Peyer's patch (tissue), 4 donors: Measurements from ENCODE around the gene SNRPD1. TPM values are rescaled to one million over a fixed set of nuclear protein-coding genes. Genes with fewer than 3 reads are reported as not detected.
"Not testable (repeated sequence)": the region's sequence is repeated elsewhere in the genome, so short reads cannot be mapped to it uniquely, and the experiment has no call there.

Experiments used
- DNase-seq, 3 donors: peaks; one replicate each; pipeline ENCODE4 v3.0.0-alpha.2; 2017 to 2019
- H3K27ac ChIP-seq, 4 donors: fragments of 200-600 bp; sonication (generic); one replicate each; pipeline ENCODE4 v1.5.1; 2016 to 2019
- H3K27me3 ChIP-seq, 2 donors: fragments of 200-600 bp; sonication (generic); one replicate each; pipeline ENCODE4 v1.5.1; 2019
- H3K36me3 ChIP-seq, 3 donors: fragments of 200-600 bp; sonication (generic); one replicate each; pipeline ENCODE4 v1.5.1; 2016 to 2019
- H3K4me1 ChIP-seq, 4 donors: fragments of 200-600 bp; sonication (generic); one replicate each; pipeline ENCODE4 v1.5.1; 2016 to 2019
- H3K4me3 ChIP-seq, 4 donors: fragments of 200-600 bp; sonication (generic); 1 replicate in 3 of 4; 2 replicates in 1 of 4; pipeline ENCODE4 v1.5.1; 2016 to 2019; ENCODE audit warnings: mild to moderate bottlenecking in 1 of 4
- H3K9me3 ChIP-seq, 4 donors: fragments of 200-600 bp; sonication (generic); one replicate each; pipeline ENCODE4 v1.5.1; 2016 to 2019; ENCODE audit warnings: mild to moderate bottlenecking in 1 of 4
- CTCF ChIP-seq, 6 experiments: fragments of 450-650 bp in 4 of 6; fragments of 200-600 bp in 2 of 6; sonication (generic) in 1 of 6; IDR thresholded peaks; one replicate each; pipeline ENCODE4 v1.5.1; 2017 to 2019; ENCODE audit warnings: antibody characterized with exemption in 6 of 6, mild to moderate bottlenecking in 3 of 6, moderate library complexity in 1 of 6
- POLR2A ChIP-seq, 2 donors: fragments of 450-650 bp; IDR thresholded peaks; one replicate each; pipeline ENCODE4 v1.5.1; 2017; ENCODE audit warnings: antibody characterized with exemption in 2 of 2, mild to moderate bottlenecking in 2 of 2, moderate library complexity in 2 of 2
- total RNA-seq, 4 donors: library from RNA; depleted of rRNA; stranded (reverse); fragments of >200 nt; gene quantifications; one replicate each; pipeline ENCODE4 v1.1.0, GENCODE V29; 2016

SNRPD1 gene
- total RNA-seq, 4 donors from 2014 or later: 3.4 to 11.6 (median 5.0) TPM

- DNase-seq: no peak
- no peaks in the 10 kb centered on the region for H3K4me1 ChIP-seq
- TF ChIP-seq POLR2A (IDR thresholded peaks at IDR 0.05) (no peak), CTCF (IDR thresholded peaks at IDR 0.05) (no peak)
- peaks cover 0 to 74% (median 0%) of the 10 kb centered on the region in 3 donors for H3K36me3 ChIP-seq
- H3K27me3 ChIP-seq: no peaks in the 10 kb centered on the region
- peak overlapping the region in 2 of 4 donors; percentile 1 to 11 for H3K27ac ChIP-seq
- H3K4me3 ChIP-seq: no peak overlapping the region
- no peaks in the 10 kb centered on the region for H3K9me3 ChIP-seq
Observed at GRCh38 chr18:21629089-21629832, 17.1 kb downstream of the SNRPD1 start.

DNA sequence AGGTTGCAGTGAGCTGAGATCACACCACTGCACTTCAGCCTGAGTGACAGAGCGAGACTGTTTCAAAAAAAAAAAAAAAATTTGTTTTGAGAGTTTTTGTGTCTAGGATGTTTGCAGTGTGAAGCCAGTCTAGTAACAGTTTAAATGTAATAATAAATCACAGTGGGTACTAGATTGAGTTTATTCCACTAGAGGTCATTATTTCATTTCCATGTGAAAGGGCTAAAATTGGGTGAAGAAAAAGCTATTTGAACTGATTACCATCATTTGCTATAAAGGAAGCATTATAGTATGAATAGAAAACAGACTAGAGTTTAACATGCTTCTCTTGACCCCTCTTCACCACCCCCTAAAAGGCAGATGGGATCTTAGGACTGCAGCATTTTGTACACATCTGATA, 20.3 kb downstream of the SNRPD1 start:
- Histone ChIP-seq H3K4me3 (no peak overlapping the region), H3K36me3 (peaks cover 0 to 47% (median 0%) of the 10 kb centered on the region in 3 donors), H3K27ac (no peak overlapping the region), H3K27me3 (no peaks in the 10 kb centered on the region), H3K4me1 (no peaks in the 10 kb centered on the region), H3K9me3 (no peaks in the 10 kb centered on the region)
- TF ChIP-seq POLR2A (IDR thresholded peaks at IDR 0.05) (no peak), CTCF (IDR thresholded peaks at IDR 0.05) (peak in 2 of 6 experiments; percentile 7 to 16)
- no peak for DNase-seq

DNA sequence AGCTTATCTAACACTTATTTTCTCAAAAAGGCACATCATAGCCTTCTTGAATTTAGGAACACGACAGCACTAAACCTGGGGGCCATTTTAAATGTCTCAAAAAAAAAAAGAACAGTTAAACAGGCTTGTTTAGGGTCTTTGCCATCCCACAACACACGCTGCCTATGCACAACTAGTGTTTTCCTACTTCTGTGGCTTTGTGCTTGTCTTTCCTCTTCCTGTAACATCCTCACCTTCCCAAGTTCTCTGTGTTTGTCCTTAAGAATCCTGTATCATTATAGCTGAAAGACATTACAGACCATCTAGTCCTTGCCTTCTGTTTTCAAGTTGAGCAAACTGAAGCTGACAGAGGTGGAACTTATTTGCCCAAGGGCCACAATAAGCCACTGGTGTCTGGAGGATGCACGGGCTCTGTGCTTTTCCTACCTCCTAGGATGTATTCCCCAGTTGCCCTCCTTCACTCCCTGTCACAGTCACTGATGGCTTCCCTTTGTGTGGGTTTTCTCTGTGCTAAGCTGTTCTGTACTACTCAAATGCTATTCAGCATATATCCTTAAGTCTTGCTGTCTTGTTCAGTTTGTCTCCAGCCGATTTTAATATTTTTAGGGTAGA, 22.6 kb downstream of the SNRPD1 start:
- no peak for DNase-seq
- no peak overlapping the region for H3K4me3 ChIP-seq
- no peaks in the 10 kb centered on the region for H3K27me3 ChIP-seq
- no peak overlapping the region for H3K27ac ChIP-seq
- H3K36me3 ChIP-seq: peaks cover 0 to 28% (median 0%) of the 10 kb centered on the region in 3 donors
- no peak for TF ChIP-seq CTCF (IDR thresholded peaks at IDR 0.05)
- TF ChIP-seq POLR2A (IDR thresholded peaks at IDR 0.05): no peak
- H3K4me1 ChIP-seq: no peaks in the 10 kb centered on the region
- H3K9me3 ChIP-seq: no peaks in the 10 kb centered on the region

GRCh38 chr18:21636769-21637168, 24.7 kb downstream of the SNRPD1 start:
- Histone ChIP-seq H3K27me3 (no peaks in the 10 kb centered on the region), H3K27ac (no peak overlapping the region), H3K4me3 (no peak overlapping the region), H3K9me3 (no peaks in the 10 kb centered on the region), H3K36me3 (peaks cover 0 to 9% (median 0%) of the 10 kb centered on the region in 3 donors), H3K4me1 (no peaks in the 10 kb centered on the region)
- no peak for DNase-seq
- TF ChIP-seq CTCF (IDR thresholded peaks at IDR 0.05): no peak
- no peak for TF ChIP-seq POLR2A (IDR thresholded peaks at IDR 0.05)

GRCh38 chr18:21638822-21639221, 26.7 kb downstream of the SNRPD1 start:
- Histone ChIP-seq H3K27me3 (no peaks in the 10 kb centered on the region), H3K4me1 (no peaks in the 10 kb centered on the region), H3K36me3 (no peaks in the 10 kb centered on the region), H3K27ac (no peak overlapping the region), H3K9me3 (no peaks in the 10 kb centered on the region), H3K4me3 (no peak overlapping the region)
- TF ChIP-seq POLR2A (IDR thresholded peaks at IDR 0.05): no peak
- TF ChIP-seq CTCF (IDR thresholded peaks at IDR 0.05): no peak
- DNase-seq: no peak

DNA sequence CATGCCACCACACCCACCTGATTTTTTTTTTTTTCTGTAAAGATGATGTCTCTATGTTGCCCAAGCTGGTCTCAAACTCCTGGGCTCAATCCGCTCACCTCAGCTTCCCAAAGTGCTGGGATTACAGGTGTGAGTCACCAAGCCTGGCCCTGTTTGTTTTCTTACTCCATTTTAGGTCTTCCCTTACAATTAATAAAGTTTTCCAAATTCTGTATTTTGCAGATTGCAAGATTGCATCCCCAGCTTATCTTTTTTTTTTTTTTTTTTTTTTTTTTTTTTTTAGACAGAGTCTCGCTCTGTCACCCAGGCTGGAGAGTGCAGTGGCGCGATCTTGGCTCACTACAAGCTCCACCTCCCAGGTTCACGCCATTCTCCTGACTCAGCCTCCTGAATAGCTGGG, 28.3 kb downstream of the SNRPD1 start:
- H3K27ac ChIP-seq, H3K9me3 ChIP-seq, H3K4me3 ChIP-seq, H3K36me3 ChIP-seq, DNase-seq, H3K27me3 ChIP-seq, H3K4me1 ChIP-seq: not testable (repeated sequence)
